KMS-11 (cell line): Measurements from ENCODE around the gene ADAM30.
"Not testable (repeated sequence)": the region's sequence is repeated elsewhere in the genome, so short reads cannot be mapped to it uniquely, and the experiment has no call there.

ENCODE experiments used
- H2AFZ ChIP-seq: fragments of 200-600 bp; sonication (generic); 2 replicates; pipeline ENCODE4 v1.6.1; 2016; ENCODE audit warnings: antibody characterized with exemption, mixed run types, low read depth
- H3K27ac ChIP-seq: fragments of 200-600 bp; sonication (generic); 2 replicates; pipeline ENCODE4 v1.6.1; 2016; ENCODE audit warnings: mild to moderate bottlenecking, mixed run types
- H3K27me3 ChIP-seq: fragments of 200-600 bp; sonication (generic); 2 replicates; pipeline ENCODE4 v1.6.1; 2017; ENCODE audit warnings: mild to moderate bottlenecking, low read depth, mixed run types, moderate library complexity; ENCODE audit not compliant: insufficient read depth
- H3K36me3 ChIP-seq: fragments of 200-600 bp; sonication (generic); 2 replicates; pipeline ENCODE4 v1.6.1; 2017; ENCODE audit warnings: mild to moderate bottlenecking, mixed run types; ENCODE audit not compliant: insufficient read depth
- H3K4me1 ChIP-seq: fragments of 200-600 bp; sonication (generic); 2 replicates; pipeline ENCODE4 v1.6.1; 2016; ENCODE audit warnings: mild to moderate bottlenecking, low read depth, mixed run types; ENCODE audit not compliant: poor library complexity, severe bottlenecking
- H3K4me2 ChIP-seq: fragments of 200-600 bp; sonication (generic); 2 replicates; pipeline ENCODE4 v1.7.0; 2016; ENCODE audit warnings: mild to moderate bottlenecking, mixed run types
- H3K4me3 ChIP-seq: fragments of 200-600 bp; sonication (generic); IDR thresholded peaks from 2 replicates; pipeline ENCODE4 v1.6.1; 2017; ENCODE audit warnings: low read depth, low read length, mixed read lengths; ENCODE audit not compliant: insufficient read depth
- H3K79me2 ChIP-seq: fragments of 200-600 bp; sonication (generic); 2 replicates; pipeline ENCODE4 v1.6.1; 2016; ENCODE audit warnings: low read depth, mixed run types; ENCODE audit not compliant: insufficient read depth
- H3K9ac ChIP-seq: fragments of 200-600 bp; sonication (generic); 2 replicates; pipeline ENCODE4 v1.6.1; 2016; ENCODE audit warnings: mild to moderate bottlenecking, mixed run types
- H4K20me1 ChIP-seq: fragments of 200-600 bp; sonication (generic); 2 replicates; pipeline ENCODE4 v1.6.1; 2016; ENCODE audit warnings: mild to moderate bottlenecking, mixed run types; ENCODE audit not compliant: insufficient read depth
- TF ChIP-seq, protein P1 (sequence below): fragments of 200-600 bp; sonication (generic); conservative IDR thresholded peaks from 2 replicates; pipeline ENCODE4 v1.6.1; 2017; ENCODE audit warnings: low read depth, mild to moderate bottlenecking, antibody characterized with exemption, low read length, moderate library complexity, mixed read lengths

ADAM30 gene

DNA sequence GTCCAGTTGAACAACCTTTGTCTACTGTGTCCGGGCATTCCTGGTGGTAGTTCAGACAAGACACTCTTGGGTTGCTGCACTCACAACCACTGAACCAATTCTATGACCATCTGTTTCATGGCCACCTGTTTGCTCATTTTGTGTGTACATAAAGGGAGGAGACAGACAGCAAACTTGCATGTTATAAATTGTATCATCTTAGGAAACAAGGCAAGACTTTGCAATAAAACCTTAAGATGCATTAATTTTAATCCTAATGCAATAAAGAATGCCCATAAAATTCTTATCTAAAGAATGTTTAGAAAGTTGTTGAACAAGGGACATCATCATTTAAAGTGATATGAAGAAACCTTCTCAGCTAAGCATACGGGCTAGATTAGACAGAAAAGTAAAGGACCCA, 34.8 kb downstream of the ADAM30 start:
- no peaks in the 10 kb centered on the region for H4K20me1 ChIP-seq
- H3K36me3 ChIP-seq = no peaks in the 10 kb centered on the region
- no peaks in the 10 kb centered on the region for H3K4me1 ChIP-seq
- no peak overlapping the region for H3K4me3 ChIP-seq
- H3K27me3 ChIP-seq = no peaks in the 10 kb centered on the region
- no peak overlapping the region for H3K27ac ChIP-seq
- no peaks in the 10 kb centered on the region for H3K79me2 ChIP-seq
- H2AFZ ChIP-seq = no peak overlapping the region
- TF ChIP-seq, protein P1, sequence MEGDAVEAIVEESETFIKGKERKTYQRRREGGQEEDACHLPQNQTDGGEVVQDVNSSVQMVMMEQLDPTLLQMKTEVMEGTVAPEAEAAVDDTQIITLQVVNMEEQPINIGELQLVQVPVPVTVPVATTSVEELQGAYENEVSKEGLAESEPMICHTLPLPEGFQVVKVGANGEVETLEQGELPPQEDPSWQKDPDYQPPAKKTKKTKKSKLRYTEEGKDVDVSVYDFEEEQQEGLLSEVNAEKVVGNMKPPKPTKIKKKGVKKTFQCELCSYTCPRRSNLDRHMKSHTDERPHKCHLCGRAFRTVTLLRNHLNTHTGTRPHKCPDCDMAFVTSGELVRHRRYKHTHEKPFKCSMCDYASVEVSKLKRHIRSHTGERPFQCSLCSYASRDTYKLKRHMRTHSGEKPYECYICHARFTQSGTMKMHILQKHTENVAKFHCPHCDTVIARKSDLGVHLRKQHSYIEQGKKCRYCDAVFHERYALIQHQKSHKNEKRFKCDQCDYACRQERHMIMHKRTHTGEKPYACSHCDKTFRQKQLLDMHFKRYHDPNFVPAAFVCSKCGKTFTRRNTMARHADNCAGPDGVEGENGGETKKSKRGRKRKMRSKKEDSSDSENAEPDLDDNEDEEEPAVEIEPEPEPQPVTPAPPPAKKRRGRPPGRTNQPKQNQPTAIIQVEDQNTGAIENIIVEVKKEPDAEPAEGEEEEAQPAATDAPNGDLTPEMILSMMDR = no peak
- H3K4me2 ChIP-seq = no peak overlapping the region
- H3K9ac ChIP-seq = no peak overlapping the region

- Histone ChIP-seq H3K4me1 (no peaks in the 10 kb centered on the region), H3K36me3 (no peaks in the 10 kb centered on the region), H4K20me1 (no peaks in the 10 kb centered on the region), H2AFZ (no peak overlapping the region), H3K27ac (no peak overlapping the region), H3K9ac (no peak overlapping the region), H3K79me2 (no peaks in the 10 kb centered on the region), H3K4me3 (no peak overlapping the region), H3K27me3 (no peaks in the 10 kb centered on the region), H3K4me2 (no peak overlapping the region)
- TF ChIP-seq, protein P1 = no peak
Observed at GRCh38 chr1:119859647-119860046, 36.7 kb downstream of the ADAM30 start.

- H3K27ac ChIP-seq, H2AFZ ChIP-seq, H3K79me2 ChIP-seq, H3K4me1 ChIP-seq, H4K20me1 ChIP-seq, H3K4me3 ChIP-seq, H3K27me3 ChIP-seq, H3K36me3 ChIP-seq, H3K4me2 ChIP-seq, H3K9ac ChIP-seq: not testable (repeated sequence)
Observed at GRCh38 chr1:119858556-119859214, 37.6 kb downstream of the ADAM30 start.

GRCh38 chr1:119858126-119858525, 38.2 kb downstream of the ADAM30 start:
- H3K4me3 ChIP-seq = no peak overlapping the region
- no peak overlapping the region for H3K4me2 ChIP-seq
- H4K20me1 ChIP-seq = no peaks in the 10 kb centered on the region
- no peaks in the 10 kb centered on the region for H3K4me1 ChIP-seq
- H2AFZ ChIP-seq = no peak overlapping the region
- no peak overlapping the region for H3K9ac ChIP-seq
- H3K36me3 ChIP-seq = no peaks in the 10 kb centered on the region
- H3K79me2 ChIP-seq = no peaks in the 10 kb centered on the region
- H3K27ac ChIP-seq = no peak overlapping the region
- H3K27me3 ChIP-seq = no peaks in the 10 kb centered on the region
- TF ChIP-seq, protein P1 = no peak

DNA sequence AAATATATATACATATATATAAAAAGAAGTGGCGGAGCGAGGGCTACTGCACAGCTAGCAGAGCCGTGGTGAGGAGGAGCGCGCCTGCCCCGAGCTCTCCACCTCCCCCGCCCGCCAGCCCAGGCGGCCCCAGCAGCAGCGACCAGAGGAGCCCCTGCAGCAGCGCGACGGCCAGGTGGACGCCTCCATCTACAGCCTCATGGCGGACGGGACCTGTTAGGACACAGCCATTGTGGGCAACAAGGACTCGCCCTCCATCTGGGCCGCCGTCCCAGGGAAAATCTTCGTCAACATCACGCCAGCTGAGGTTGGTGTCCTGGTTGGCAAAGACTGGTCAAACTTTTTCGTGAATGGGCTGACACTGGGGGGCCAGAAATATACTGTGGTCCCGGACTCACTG, 43.2 kb downstream of the ADAM30 start:
- no peaks in the 10 kb centered on the region for H3K27me3 ChIP-seq

More for the DNA sequence above, 43.2 kb downstream of the ADAM30 start:
- Histone ChIP-seq H3K9ac (no peak overlapping the region), H3K27ac (no peak overlapping the region), H3K4me3 (no peak overlapping the region), H2AFZ (no peak overlapping the region), H3K4me2 (no peak overlapping the region), H3K4me1 (no peaks in the 10 kb centered on the region), H3K36me3 (no peaks in the 10 kb centered on the region), H4K20me1 (no peaks in the 10 kb centered on the region), H3K79me2 (no peaks in the 10 kb centered on the region)
- TF ChIP-seq, protein P1 = no peak
